GM03348 (cell line): Measurements from ENCODE around the gene OR2T6.
"Not testable (repeated sequence)": the region's sequence is repeated elsewhere in the genome, so short reads cannot be mapped to it uniquely, and the experiment has no call there.

Experiments used
- DNase-seq: peaks from one replicate; pipeline ENCODE4 v3.0.0; 2012; ENCODE audit warnings: low spot score

Gene OR2T6

DNA sequence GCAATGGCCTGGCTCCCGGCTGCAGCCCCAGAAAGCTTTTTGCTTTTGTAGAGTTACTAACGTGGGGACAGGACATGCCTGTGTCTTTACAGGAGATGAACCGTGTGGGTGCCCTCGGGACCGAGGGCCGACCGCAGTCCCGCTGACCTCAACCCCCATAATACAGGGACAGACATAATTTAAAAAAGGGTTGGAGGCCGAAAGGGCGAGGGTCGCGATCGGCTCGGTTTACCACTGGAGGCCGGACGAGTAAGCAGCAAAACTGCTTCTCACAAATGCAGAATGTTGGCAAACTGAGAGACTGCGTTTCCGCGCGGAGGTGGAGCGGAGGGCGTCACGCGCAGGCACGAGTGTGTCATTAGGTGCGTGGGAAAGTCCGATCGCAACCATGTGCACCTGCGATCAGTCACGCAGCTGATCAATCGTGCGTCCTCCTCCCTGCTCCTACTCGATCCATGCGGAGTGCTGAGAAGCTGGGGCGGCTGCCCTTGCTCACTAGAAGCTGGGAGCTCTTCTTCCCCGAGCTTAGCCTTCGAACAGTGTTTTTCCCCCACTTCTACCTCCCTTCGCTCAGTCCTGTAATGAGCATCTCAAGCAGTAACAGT is 58.4 kb downstream of the OR2T6 start:
- not testable (repeated sequence) for DNase-seq

DNA sequence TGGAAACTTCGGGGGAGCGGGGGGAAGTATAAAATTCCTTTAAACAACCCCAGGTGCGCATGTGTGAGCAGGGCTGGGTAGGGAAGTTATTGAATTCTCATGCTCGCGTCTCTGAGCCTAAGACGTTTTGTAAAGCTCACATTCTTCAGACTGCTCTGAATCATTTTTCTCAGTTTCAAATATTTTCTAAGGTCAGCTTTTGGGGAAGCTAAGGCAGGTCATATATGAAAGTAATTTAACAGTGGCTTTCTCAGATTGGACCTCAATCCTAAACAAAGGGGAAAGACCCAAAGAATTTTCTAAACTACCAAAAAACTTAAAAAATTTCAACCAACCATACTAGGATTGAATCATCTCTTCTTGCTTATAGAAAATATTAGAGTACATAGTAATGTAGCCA is 59.4 kb downstream of the OR2T6 start:
- not testable (repeated sequence) for DNase-seq

DNA sequence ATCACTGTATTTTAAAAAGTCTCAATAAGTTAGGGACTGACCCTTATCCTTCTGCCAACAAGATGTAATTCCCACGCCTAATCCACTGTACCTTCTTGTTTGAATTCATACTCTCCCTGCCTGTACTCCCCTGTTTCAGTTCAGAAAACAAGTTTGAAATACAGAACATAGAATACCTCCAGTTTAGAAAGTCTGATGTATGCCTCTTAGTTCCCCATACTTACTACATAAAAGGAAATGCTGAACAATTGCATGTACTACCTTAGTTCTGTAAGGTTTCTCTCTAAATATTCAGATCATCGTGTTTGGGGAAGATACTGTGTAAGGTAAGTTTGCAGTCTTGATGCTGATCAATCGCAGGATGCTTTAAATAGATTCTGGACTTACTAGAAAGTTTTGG is 60.8 kb downstream of the OR2T6 start:
- DNase-seq, result not testable (repeated sequence)

DNA sequence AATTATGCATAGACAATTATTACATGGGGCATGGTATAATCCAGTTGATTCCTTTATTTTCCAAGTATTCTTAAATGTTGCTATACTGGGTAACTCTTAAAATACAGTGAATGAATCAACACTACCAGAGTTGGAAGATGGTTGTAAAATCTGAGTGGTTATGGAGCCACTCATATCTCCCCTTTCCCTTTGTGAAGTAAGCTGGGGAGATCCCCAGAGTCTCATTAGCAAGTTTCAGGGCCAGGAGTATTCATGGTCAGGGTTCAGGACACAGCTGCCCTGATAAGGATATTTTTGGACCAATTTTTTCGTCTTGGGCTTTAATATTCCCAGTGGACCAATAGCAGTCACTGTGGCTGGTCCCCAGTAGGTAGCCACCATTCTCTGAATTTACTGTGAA is 63.1 kb downstream of the OR2T6 start:
- not testable (repeated sequence) for DNase-seq

DNA sequence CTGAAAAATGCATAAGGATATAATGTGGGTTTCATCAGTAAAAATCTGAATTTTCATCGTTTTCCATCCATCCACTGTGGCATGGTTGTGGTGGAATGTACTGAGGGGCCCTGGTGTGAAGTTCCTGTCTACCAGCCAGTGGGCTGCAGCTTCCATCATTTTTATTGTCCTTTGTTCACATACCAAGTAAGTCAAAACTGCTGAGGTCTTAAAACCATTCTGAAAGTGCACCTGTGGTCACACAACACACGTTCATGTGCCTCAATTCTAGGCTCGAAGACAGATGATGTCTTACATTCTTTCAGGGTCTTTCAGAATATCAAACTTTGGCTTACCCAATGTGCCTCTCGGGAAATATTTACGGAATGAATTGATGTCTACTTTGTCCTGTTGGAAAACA is 63.7 kb downstream of the OR2T6 start:
- not testable (repeated sequence) for DNase-seq
